Measurements from ENCODE around the gene SAMSN1. TPM values are rescaled to one million over a fixed set of nuclear protein-coding genes. Genes with fewer than 3 reads are reported as not detected.

SAMSN1 gene
- total and polyA plus RNA-seq, 9 of the 15 experiments (the other 6 are each of a cell fraction or from before 2014, with no cell fraction given) = 101 to 223 (median 159) TPM

- TF ChIP-seq ZNF318 (IDR thresholded peaks at IDR 0.05; ENCODE audit: borderline replicate concordance in 1 of 2, low read depth in 1 of 2) = 0 out of 4 replicates have a peak, but pooled peaks of 1 of the 2 experiments have one; percentile 43
- TF ChIP-seq POLR2B (IDR thresholded peaks at IDR 0.05; ENCODE audit: low read depth, partially characterized antibody) = no peak
- no peak for TF ChIP-seq CBX3 (IDR thresholded peaks at IDR 0.05; ENCODE audit: borderline replicate concordance in 1 of 2, low read length in 2 of 2)
- TF ChIP-seq ZNF239 (CRISPR knock-in tag; IDR thresholded peaks at IDR 0.05) = no peak
- no peak for TF ChIP-seq FUS (optimal IDR thresholded peaks at IDR 0.05; ENCODE audit: low read depth, low read length)
- TF ChIP-seq ATF6 (CRISPR knock-in tag; IDR thresholded peaks at IDR 0.05) = no peak
- no peak for TF ChIP-seq BACH1 (tag; IDR thresholded peaks at IDR 0.05)
- no peak for TF ChIP-seq GTF3C2 (IDR thresholded peaks at IDR 0.05; ENCODE audit: borderline replicate concordance, extremely low read depth, insufficient read length)
- TF ChIP-seq DACH1 (IDR thresholded peaks at IDR 0.05; ENCODE audit: partially characterized antibody) = no peak
- no peak for TF ChIP-seq POU5F1 (IDR thresholded peaks at IDR 0.05; ENCODE audit: borderline replicate concordance, low read depth, low read length, partially characterized antibody)
- no peak for TF ChIP-seq ZFP1 (CRISPR knock-in tag; IDR thresholded peaks at IDR 0.05)
- TF ChIP-seq KLF1 (tag; IDR thresholded peaks at IDR 0.05) = no peak
Measured at GRCh38 chr21:14454016-14455009, 91.8 kb downstream of the SAMSN1 start (continued).

All from K562 (cell line).